GM21515 (cell line): ENCODE data around the gene PCAT7.

Experiments used
- ATAC-seq: cut with Tn5 transposase; IDR thresholded peaks from one replicate; pipeline ENCODE4 v1.9.1; 2021; ENCODE audit not compliant: unreplicated experiment

The PCAT7 gene

GRCh38 chr9:94602666-94603065 lies 47.8 kb downstream of the PCAT7 start:
- ATAC-seq = no peak

GRCh38 chr9:94603259-94604160 lies 48.6 kb downstream of the PCAT7 start:
- no peak for ATAC-seq

- ATAC-seq = no peak
These were observed 52.0 kb downstream of the PCAT7 start for GRCh38 chr9:94606646-94607422.

- no peak for ATAC-seq
These were observed 52.5 kb downstream of the PCAT7 start for GRCh38 chr9:94607423-94607691.

- ATAC-seq = no peak
These were observed 55.3 kb downstream of the PCAT7 start for GRCh38 chr9:94610181-94610606.

- ATAC-seq = no peak
These were observed 56.8 kb downstream of the PCAT7 start for GRCh38 chr9:94611638-94612068.

- ATAC-seq = no peak
These were observed 57.2 kb downstream of the PCAT7 start for GRCh38 chr9:94612071-94612470.

GRCh38 chr9:94613003-94613402 lies 58.1 kb downstream of the PCAT7 start:
- no peak for ATAC-seq

- ATAC-seq = no peak
These were observed 64.1 kb downstream of the PCAT7 start for GRCh38 chr9:94619026-94619425.
